Common myeloid progenitor, CD34-positive (primary cell): ENCODE measurements around the gene MAP4.

Experiments used
- CTCF ChIA-PET: fragments of 350-600 bp; sonication (Branson Sonifier 250); formaldehyde crosslinking; loops from one replicate; lab custom pipeline; 2021; ENCODE audit warnings: antibody characterized with exemption; lab: Charles Lee
- POLR2A ChIA-PET: fragments of 350-600 bp; sonication (Branson Sonifier 250); formaldehyde crosslinking; loops from one replicate; lab custom pipeline; 2021; ENCODE audit warnings: antibody characterized with exemption; lab: Charles Lee
- DNase-seq, 3 donors: peaks; one replicate each; pipeline versions ENCODE4 v3.0.0 to v3.0.0-alpha.2; 2013
- H3K27ac ChIP-seq, 2 experiments: 1 replicate in 1 of 2; 2 replicates in 1 of 2; pipeline ENCODE4 v1.7.0; 2013; ENCODE audit warnings: inconsistent platforms in 2 of 2, low read length in 2 of 2, mild to moderate bottlenecking in 2 of 2, low read depth in 1 of 2, moderate library complexity in 1 of 2; ENCODE audit not compliant: severe bottlenecking in 2 of 2, insufficient read depth in 1 of 2, poor library complexity in 1 of 2
- H3K27me3 ChIP-seq, 5 experiments: replicated peaks in 2 of 5; 1 replicate in 3 of 5; 2 replicates in 2 of 5; pipeline versions ENCODE4 v1.6.1 to v1.7.0; 2013; ENCODE audit warnings: low read length in 4 of 5, mild to moderate bottlenecking in 2 of 5, moderate library complexity in 2 of 5, inconsistent platforms in 1 of 5; ENCODE audit not compliant: insufficient read depth in 5 of 5, control insufficient read depth in 4 of 5
- H3K36me3 ChIP-seq, 4 experiments: 1 replicate in 2 of 4; 2 replicates in 2 of 4; pipeline versions ENCODE4 v1.6.1 to v1.7.0; 2013; ENCODE audit warnings: low read length in 3 of 4, control low read depth in 1 of 4, mild to moderate bottlenecking in 1 of 4; ENCODE audit not compliant: control insufficient read depth in 4 of 4, insufficient read depth in 4 of 4
- H3K4me1 ChIP-seq, 4 experiments: 1 replicate in 3 of 4; 2 replicates in 1 of 4; pipeline versions ENCODE4 v1.6.1 to v1.7.1; 2013; ENCODE audit warnings: low read length in 3 of 4, mild to moderate bottlenecking in 3 of 4, control low read depth in 1 of 4, inconsistent platforms in 1 of 4, moderate library complexity in 1 of 4; ENCODE audit not compliant: control insufficient read depth in 4 of 4, insufficient read depth in 4 of 4; ENCODE audit errors: control extremely low read depth in 1 of 4
- H3K4me3 ChIP-seq, 7 experiments: 1 replicate in 4 of 7; 2 replicates in 3 of 7; pipeline versions ENCODE4 v1.5.1 to v1.7.0; 2013; ENCODE audit warnings: mild to moderate bottlenecking in 7 of 7, low read length in 6 of 7, moderate library complexity in 6 of 7, inconsistent platforms in 2 of 7, low read depth in 2 of 7, control low read depth in 1 of 7; ENCODE audit not compliant: insufficient read depth in 4 of 7, control insufficient read depth in 1 of 7; ENCODE audit errors: extremely low read depth in 1 of 7
- H3K9me3 ChIP-seq, 5 experiments: 1 replicate in 4 of 5; 2 replicates in 1 of 5; pipeline versions ENCODE4 v1.6.1 to v1.7.1; 2013; ENCODE audit warnings: low read length in 4 of 5, mild to moderate bottlenecking in 2 of 5, inconsistent platforms in 1 of 5, low read depth in 1 of 5, moderate library complexity in 1 of 5; ENCODE audit not compliant: control insufficient read depth in 4 of 5, insufficient read depth in 2 of 5; ENCODE audit errors: control extremely low read depth in 1 of 5
- WGBS: methylation state at CpG from one replicate; pipeline ENCODE4 v1.1.5; 2013; ENCODE audit not compliant: insufficient coverage; 5-methylcytosine and 5-hydroxymethylcytosine counted together

The MAP4 gene

DNA sequence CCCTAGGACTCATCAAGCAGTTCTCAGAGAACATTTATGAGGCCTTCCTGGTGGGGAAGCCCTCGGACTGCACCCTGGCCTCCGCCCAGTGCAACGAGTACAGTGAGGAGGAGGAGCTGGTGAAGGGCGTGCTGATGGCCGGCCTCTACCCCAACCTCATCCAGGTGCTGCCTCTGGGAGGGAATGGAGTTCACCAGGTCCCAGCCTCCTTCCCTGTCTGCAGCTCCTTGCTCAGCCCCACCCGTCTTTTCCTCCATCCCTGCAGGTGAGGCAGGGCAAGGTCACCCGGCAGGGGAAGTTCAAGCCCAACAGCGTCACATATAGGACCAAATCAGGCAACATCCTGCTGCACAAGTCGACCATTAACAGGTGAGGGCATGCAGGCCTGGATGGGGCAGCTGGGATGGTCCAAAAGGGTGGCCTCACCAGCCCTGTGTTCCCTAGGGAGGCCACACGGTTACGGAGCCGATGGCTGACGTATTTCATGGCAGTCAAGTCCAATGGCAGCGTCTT lies 167.0 kb downstream of the MAP4 start:
- Histone ChIP-seq H3K36me3 (peaks cover 15 to 93% (median 74%) of the 10 kb centered on the region in 4 experiments), H3K4me1 (peaks cover 0 to 8% (median 0%) of the 10 kb centered on the region in 4 experiments), H3K9me3 (no peaks in the 10 kb centered on the region), H3K4me3 (no peak overlapping the region), H3K27ac (no peak overlapping the region), H3K27me3 (no peaks in the 10 kb centered on the region)
- ChIA-PET POLR2A (interaction anchor here (1.1 kb wide), 1 partner anchor 24 kb away, joined by 3 read pairs; no protein-coding TSS in a partner anchor), CTCF (interaction anchor here (0.5 to 1.7 kb wide), 7 partner anchors 9 to 303 kb away, joined by 3 to 7 read pairs (median 3); no protein-coding TSS in a partner anchor)
- DNase-seq: no peak
- WGBS: 95% methylated on average over 14 of the region's 14 CpGs

DNA sequence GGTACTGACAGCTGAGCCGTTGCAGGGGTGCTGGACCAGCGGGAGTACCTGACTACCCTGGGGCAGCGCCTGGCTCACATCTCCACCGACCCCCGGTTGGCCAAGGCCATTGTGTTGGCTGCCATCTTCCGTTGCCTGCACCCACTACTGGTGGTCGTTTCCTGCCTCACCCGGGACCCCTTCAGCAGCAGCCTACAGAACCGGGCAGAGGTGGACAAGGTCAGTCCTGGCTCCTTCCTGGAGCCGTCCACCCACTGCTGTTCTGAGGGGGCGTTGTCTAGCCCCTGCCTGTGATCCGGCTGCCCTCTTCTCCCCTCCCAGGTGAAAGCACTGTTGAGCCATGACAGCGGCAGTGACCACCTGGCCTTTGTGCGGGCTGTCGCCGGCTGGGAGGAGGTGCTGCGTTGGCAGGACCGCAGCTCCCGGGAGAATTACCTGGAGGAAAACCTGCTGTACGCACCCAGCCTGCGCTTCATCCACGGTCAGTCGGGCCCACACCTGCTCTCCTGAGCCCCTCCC lies 167.6 kb downstream of the MAP4 start:
- DNase-seq: no peak
- ChIA-PET CTCF (interaction anchor here (1.2 to 1.7 kb wide), 5 partner anchors 8 to 304 kb away, joined by 3 to 7 read pairs (median 3); no protein-coding TSS in a partner anchor), POLR2A (no interaction called here)
- Histone ChIP-seq H3K27me3 (no peaks in the 10 kb centered on the region), H3K36me3 (peaks cover 17 to 93% (median 77%) of the 10 kb centered on the region in 4 experiments), H3K4me1 (peaks cover 0 to 8% (median 0%) of the 10 kb centered on the region in 4 experiments), H3K4me3 (no peak overlapping the region), H3K9me3 (no peaks in the 10 kb centered on the region), H3K27ac (no peak overlapping the region)
- 96% methylated on average over 22 of the region's 23 CpGs for WGBS

- WGBS: over 99% methylated on average over 20 of the region's 23 CpGs
- POLR2A ChIA-PET: no interaction called here
- no peak overlapping the region for H3K27ac ChIP-seq
- peaks cover 21 to 97% (median 80%) of the 10 kb centered on the region in 4 experiments for H3K36me3 ChIP-seq
- CTCF ChIA-PET: interaction anchor here (1.7 kb wide), 1 partner anchor 142 kb away, joined by 4 read pairs; no protein-coding TSS in a partner anchor
- peaks cover 0 to 8% (median 0%) of the 10 kb centered on the region in 4 experiments for H3K4me1 ChIP-seq
- no peak for DNase-seq
- H3K4me3 ChIP-seq: no peak overlapping the region
- H3K27me3 ChIP-seq: no peaks in the 10 kb centered on the region
- no peaks in the 10 kb centered on the region for H3K9me3 ChIP-seq
These were observed 168.3 kb downstream of the MAP4 start for GRCh38 chr3:47847801-47848518.

DNA sequence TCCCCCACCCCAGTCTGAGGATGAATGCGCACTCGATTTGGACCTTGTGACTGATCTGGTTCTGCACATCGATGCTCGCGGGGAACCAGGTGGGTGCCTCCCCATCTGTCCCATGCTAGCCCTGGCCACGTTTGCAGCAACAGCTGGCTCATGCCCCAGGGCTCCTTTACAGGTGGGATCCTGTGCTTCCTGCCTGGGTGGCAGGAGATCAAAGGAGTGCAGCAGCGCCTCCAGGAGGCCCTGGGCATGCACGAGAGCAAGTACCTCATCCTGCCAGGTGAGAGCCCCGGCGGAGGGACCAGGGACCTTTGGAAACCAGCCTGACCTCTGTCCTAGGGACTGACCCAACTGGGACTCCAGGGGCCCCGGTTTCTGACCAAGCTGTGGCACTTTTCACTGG lies 169.0 kb downstream of the MAP4 start:
- 95% methylated on average over 9 of the region's 11 CpGs for WGBS
- no peak overlapping the region for H3K4me3 ChIP-seq
- H3K4me1 ChIP-seq: peaks cover 0 to 8% (median 0%) of the 10 kb centered on the region in 4 experiments
- no peak for DNase-seq
- peaks cover 26 to 95% (median 80%) of the 10 kb centered on the region in 4 experiments for H3K36me3 ChIP-seq
- H3K27ac ChIP-seq: no peak overlapping the region
- POLR2A ChIA-PET: no interaction called here
- no peaks in the 10 kb centered on the region for H3K27me3 ChIP-seq
- CTCF ChIA-PET: no interaction called here
- no peaks in the 10 kb centered on the region for H3K9me3 ChIP-seq

DNA sequence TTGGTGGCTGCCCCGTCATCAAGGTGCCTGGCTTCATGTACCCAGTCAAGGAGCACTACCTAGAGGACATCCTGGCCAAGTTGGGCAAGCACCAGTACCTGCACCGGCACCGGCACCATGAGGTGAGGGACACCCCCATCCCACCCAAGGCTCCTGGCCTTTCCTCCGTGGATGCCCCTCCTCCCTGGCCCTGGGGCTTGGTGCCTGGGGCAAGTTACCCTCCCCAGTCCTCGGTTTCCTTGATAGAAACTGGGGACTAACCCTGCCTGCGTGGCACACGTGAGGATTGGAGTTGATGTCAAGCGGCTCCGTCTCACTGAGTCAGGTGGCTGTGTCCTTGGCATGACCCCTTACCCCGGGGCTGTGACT lies 169.4 kb downstream of the MAP4 start:
- Histone ChIP-seq H3K4me1 (peaks cover 0 to 7% (median 0%) of the 10 kb centered on the region in 4 experiments), H3K27me3 (no peaks in the 10 kb centered on the region), H3K4me3 (no peak overlapping the region), H3K27ac (no peak overlapping the region), H3K9me3 (no peaks in the 10 kb centered on the region), H3K36me3 (peaks cover 27 to 95% (median 81%) of the 10 kb centered on the region in 4 experiments)
- 96% methylated on average over 9 of the region's 10 CpGs for WGBS
- POLR2A ChIA-PET: no interaction called here
- CTCF ChIA-PET: no interaction called here
- DNase-seq: no peak

GRCh38 chr3:47846186-47846879 lies 169.9 kb downstream of the MAP4 start:
- H3K27me3 ChIP-seq: no peaks in the 10 kb centered on the region
- peaks cover 30 to 98% (median 83%) of the 10 kb centered on the region in 4 experiments for H3K36me3 ChIP-seq
- no peak for DNase-seq
- ChIA-PET CTCF (interaction anchor here (1.2 kb wide), 1 partner anchor 305 kb away, joined by 4 read pairs; no protein-coding TSS in a partner anchor), POLR2A (no interaction called here)
- no peak overlapping the region for H3K27ac ChIP-seq
- no peak overlapping the region for H3K4me3 ChIP-seq
- H3K9me3 ChIP-seq: no peaks in the 10 kb centered on the region
- 98% methylated on average over 37 of the region's 37 CpGs for WGBS
- peaks cover 0 to 6% (median 0%) of the 10 kb centered on the region in 4 experiments for H3K4me1 ChIP-seq
